CD4-positive, alpha-beta T cell (primary cell): ENCODE results near the gene LRRC45. TPM values are rescaled to one million over a fixed set of nuclear protein-coding genes. Genes with fewer than 3 reads are reported as not detected.

ENCODE experiments used
- ATAC-seq: fragments of 200-7000 bp; cut with Tn5 transposase; one replicate; pipeline ENCODE4 v1.10.0; 2022; ENCODE audit warnings: mild to moderate bottlenecking; ENCODE audit not compliant: poor library complexity
- CTCF ChIA-PET: fragments of 350-600 bp; sonication (Branson Sonifier 250); formaldehyde crosslinking; loops from one replicate; lab custom pipeline; 2021; ENCODE audit warnings: antibody characterized with exemption, inconsistent platforms; lab: Charles Lee
- POLR2A ChIA-PET: fragments of 350-600 bp; sonication (Branson Sonifier 250); formaldehyde crosslinking; loops from one replicate; lab custom pipeline; 2021; ENCODE audit warnings: antibody characterized with exemption, inconsistent platforms; lab: Charles Lee
- DNase-seq, 14 experiments: peaks; one replicate each; pipeline ENCODE4 v3.0.0-alpha.2; 2013 to 2020; ENCODE audit warnings: mixed read lengths in 2 of 14
- H3K27ac ChIP-seq, 2 donors: one replicate each; pipeline versions ENCODE4 v1.5.1 to v1.7.0; 2013; ENCODE audit warnings: low read length in 2 of 2, low read depth in 1 of 2, mild to moderate bottlenecking in 1 of 2
- H3K27me3 ChIP-seq, 2 experiments: 1 replicate in 1 of 2; 2 replicates in 1 of 2; pipeline versions ENCODE4 v1.6.1 to v1.7.0; 2013; ENCODE audit warnings: low read length in 2 of 2, control low read depth in 1 of 2, mild to moderate bottlenecking in 1 of 2, moderate library complexity in 1 of 2; ENCODE audit not compliant: insufficient read depth in 2 of 2, control insufficient read depth in 1 of 2
- H3K36me3 ChIP-seq: one replicate; pipeline ENCODE4 v1.6.1; 2013; ENCODE audit warnings: low read length, control low read depth; ENCODE audit not compliant: insufficient read depth
- H3K4me1 ChIP-seq: one replicate; pipeline ENCODE4 v1.6.1; 2013; ENCODE audit warnings: low read length, control low read depth; ENCODE audit not compliant: insufficient read depth
- H3K4me3 ChIP-seq: one replicate; pipeline ENCODE4 v1.5.1; 2013; ENCODE audit warnings: mild to moderate bottlenecking, low read length, moderate library complexity
- H3K9me3 ChIP-seq, 2 experiments: 1 replicate in 1 of 2; 2 replicates in 1 of 2; pipeline versions ENCODE4 v1.6.1 to v1.7.0; 2013; ENCODE audit warnings: low read length in 2 of 2, mild to moderate bottlenecking in 2 of 2, control low read depth in 1 of 2, moderate library complexity in 1 of 2; ENCODE audit not compliant: control insufficient read depth in 1 of 2, insufficient read depth in 1 of 2
- H3K27ac Mint-ChIP-seq: one replicate; pipeline ENCODE4 v1.8.0; 2020; ENCODE audit warnings: mixed read lengths
- H3K27me3 Mint-ChIP-seq: one replicate; pipeline ENCODE4 v1.8.0; 2021; ENCODE audit warnings: mixed read lengths
- H3K36me3 Mint-ChIP-seq: one replicate; pipeline ENCODE4 v1.8.0; 2021; ENCODE audit warnings: low read depth, mixed read lengths
- H3K4me1 Mint-ChIP-seq: one replicate; pipeline ENCODE4 v1.8.0; 2021; ENCODE audit warnings: low read depth, mixed read lengths
- H3K4me3 Mint-ChIP-seq: one replicate; pipeline ENCODE4 v1.8.0; 2020; ENCODE audit warnings: mild to moderate bottlenecking, mixed read lengths
- H3K9me3 Mint-ChIP-seq: one replicate; pipeline ENCODE4 v1.8.0; 2020; ENCODE audit warnings: mixed read lengths
- CTCF ChIP-seq: fragments of 200-600 bp; IDR thresholded peaks from one replicate; pipeline ENCODE4 v1.8.0; 2022; ENCODE audit warnings: antibody characterized with exemption, mild to moderate bottlenecking
- intact Hi-C, 2 experiments: fragments of 100-400 bp; cut with DNase I in 1 of 2; cut with micrococcal nuclease in 1 of 2; formaldehyde crosslinking; loops; one replicate each; pipeline versions ENCODE4 v1.15.1 to v1.9.0; 2023 to 2025; cut with DNase I, micrococcal nuclease
- total RNA-seq, 174 experiments: library from RNA in 2 of 174; stranded (reverse) in 2 of 174; gene quantifications; one replicate each; pipeline ENCODE4 v1.2.3 and lab custom pipeline; 2021 to 2026

The LRRC45 gene
- total RNA-seq, 2 experiments from 2014 or later = 17.7 to 17.9 TPM

GRCh38 chr17:82021107-82021899, 1.8 kb upstream of the LRRC45 start:
- intact Hi-C loops = loop anchor here (1.0 to 5.0 kb wide), 2 partner anchors 62 to 149 kb away; partner anchors contain the start of gene ARHGDIA (in 2 of the 2)
- peak; percentile 38 to 79 (median 58) for DNase-seq

GRCh38 chr17:82021900-82022309, 1.2 kb upstream of the LRRC45 start:
- ChIA-PET CTCF (interaction anchor here (1.7 to 6.2 kb wide), 4 partner anchors 8 to 94 kb away, joined by 5 to 174 read pairs (median 11); partner anchors contain the start of genes MAFG, NOTUM and RAC3), POLR2A (interaction anchor here (1.1 to 5.0 kb wide), 7 partner anchors 9 to 105 kb away, joined by 3 to 51 read pairs (median 12); partner anchors contain the start of genes ASPSCR1, DCXR and NOTUM)
- Histone ChIP-seq H3K27me3 (no peaks in the 10 kb centered on the region), H3K4me1 (peaks cover 47% of the 10 kb centered on the region), H3K9me3 (no peaks in the 10 kb centered on the region), H3K27ac (no peak overlapping the region), H3K4me3 (peak overlapping the region; percentile 70), H3K36me3 (peaks cover 11% of the 10 kb centered on the region)
- TF ChIP-seq CTCF = no peak
- Mint-ChIP-seq H3K36me3 (peaks cover 5% of the 10 kb centered on the region), H3K9me3 (no peaks in the 10 kb centered on the region), H3K4me1 (peaks cover 21% of the 10 kb centered on the region), H3K27ac (peak overlapping the region; percentile 9), H3K4me3 (peak overlapping the region; percentile 92), H3K27me3 (no peaks in the 10 kb centered on the region)
- ATAC-seq = no peak
- intact Hi-C loops = loop anchor here (1.0 to 5.0 kb wide), 4 partner anchors 45 to 150 kb away; partner anchors contain the start of genes ARHGDIA (in 2 of the 2), ASPSCR1 (in 1 of the 2) and FASN (in 1 of the 2)
- no peak for DNase-seq

More at GRCh38 chr17:82021107-82021899, 1.8 kb upstream of the LRRC45 start:
- ChIA-PET POLR2A (interaction anchor here (1.1 to 5.0 kb wide), 6 partner anchors 9 to 77 kb away, joined by 3 to 51 read pairs (median 12); partner anchors contain the start of genes ASPSCR1, DCXR and NOTUM), CTCF (interaction anchor here (1.7 to 6.2 kb wide), 4 partner anchors 9 to 94 kb away, joined by 5 to 174 read pairs (median 11); partner anchors contain the start of genes MAFG, NOTUM and RAC3)
- peaks cover 11% of the 10 kb centered on the region for H3K36me3 ChIP-seq
- Mint-ChIP-seq H3K4me3 (peak overlapping the region; percentile 92), H3K36me3 (peaks cover 5% of the 10 kb centered on the region), H3K27me3 (no peaks in the 10 kb centered on the region), H3K9me3 (no peaks in the 10 kb centered on the region), H3K4me1 (peaks cover 21% of the 10 kb centered on the region), H3K27ac (peak overlapping the region; percentile 9)
- H3K9me3 ChIP-seq = no peaks in the 10 kb centered on the region
- ATAC-seq = no peak
- H3K4me1 ChIP-seq = peaks cover 47% of the 10 kb centered on the region
- H3K27ac ChIP-seq = no peak overlapping the region
- peak overlapping the region; percentile 70 for H3K4me3 ChIP-seq
- H3K27me3 ChIP-seq = no peaks in the 10 kb centered on the region
- peak; percentile 71 for TF ChIP-seq CTCF

- intact Hi-C loops = loop anchor here (1.0 to 5.0 kb wide), 3 partner anchors 45 to 150 kb away; partner anchors contain the start of genes ARHGDIA (in 2 of the 2), ASPSCR1 (in 1 of the 2) and FASN (in 1 of the 2)
- TF ChIP-seq CTCF = no peak
Observed at GRCh38 chr17:82022310-82022980, 660 bp upstream of the LRRC45 start, which contains the start of gene CENPX. CENPX (minus strand) TSS chr17:82022878; CDS start chr17:82022861, 17 bp downstream.

More at GRCh38 chr17:82022310-82022980, 660 bp upstream of the LRRC45 start, which contains the start of gene CENPX:
- H3K27me3 ChIP-seq = no peaks in the 10 kb centered on the region
- no peak for DNase-seq
- peak within 1 kb of the TSS in 1 of 2 donors; percentile 46 for H3K27ac ChIP-seq
- POLR2A ChIA-PET = interaction anchor here (0.7 to 5.0 kb wide), 14 partner anchors 10 to 339 kb away, joined by 3 to 51 read pairs (median 4); partner anchors contain the start of genes ARL16, ASPSCR1, DCXR and HGS
- Mint-ChIP-seq H3K9me3 (no peaks in the 10 kb centered on the region), H3K27ac (peak within 1 kb of the TSS; percentile 69), H3K4me3 (peak within 1 kb of the TSS; percentile 92), H3K4me1 (peaks cover 21% of the 10 kb centered on the region), H3K27me3 (no peaks in the 10 kb centered on the region), H3K36me3 (peaks cover 5% of the 10 kb centered on the region)
- CTCF ChIA-PET = interaction anchor here (0.6 to 6.2 kb wide), 5 partner anchors 15 to 145 kb away, joined by 4 to 174 read pairs (median 8); partner anchors contain the start of genes DCXR, MAFG and NOTUM
- H3K4me1 ChIP-seq = peaks cover 47% of the 10 kb centered on the region
- no peaks in the 10 kb centered on the region for H3K9me3 ChIP-seq
- ATAC-seq = no peak
- H3K36me3 ChIP-seq = peaks cover 11% of the 10 kb centered on the region
- peak within 1 kb of the TSS; percentile 71 for H3K4me3 ChIP-seq
